ENCODE results near the gene DUSP8. TPM values are rescaled to one million over a fixed set of nuclear protein-coding genes. Genes with fewer than 3 reads are reported as not detected.
A peak's percentile ranks its signal among the peaks of the same experiment; 100 is the strongest.

The DUSP8 gene
- total RNA-seq, 1 experiment from 2014 or later, result 7.7 TPM

GRCh38 chr11:1547467-1548098 is 24.5 kb downstream of the DUSP8 start:
- intact Hi-C loops (cut with micrococcal nuclease; ENCODE audit: unreplicated experiment), result no loop called here
- BruUV-seq (replicated peaks), result no TSS peak
- Histone ChIP-seq H3K36me3 (ENCODE audit: control insufficient read depth, insufficient read depth, low read length) (no peaks in the 10 kb centered on the region), H3K27me3 (replicated peaks; ENCODE audit: control insufficient read depth, insufficient read depth, low read length) (peaks cover 2% of the 10 kb centered on the region; the same call in 1 of the 2 replicates), H3K4me1 (peaks cover 13% of the 10 kb centered on the region), H3K9me3 (no peaks in the 10 kb centered on the region), H3K4me3 (ENCODE audit: low read depth, low read length) (peak overlapping the region; percentile 48)
- Mint-ChIP-seq H3K4me1 (ENCODE audit: low read depth, unreplicated experiment) (no peaks in the 10 kb centered on the region), H3K9me3 (ENCODE audit: unreplicated experiment) (no peaks in the 10 kb centered on the region), H3K36me3 (ENCODE audit: insufficient read depth, unreplicated experiment) (no peaks in the 10 kb centered on the region), H3K4me3 (ENCODE audit: unreplicated experiment) (peak overlapping the region; percentile 65), H3K27me3 (ENCODE audit: insufficient read depth, unreplicated experiment) (no peaks in the 10 kb centered on the region), H3K27ac (ENCODE audit: unreplicated experiment) (no peak overlapping the region)
- ChIA-PET POLR2A (no interaction called here), CTCF (interaction anchor here (1.1 to 2.5 kb wide), 3 partner anchors 26 to 159 kb away, joined by 3 to 138 read pairs (median 13); partner anchors contain the start of genes BRSK2 and DUSP8)
- no peak for TF ChIP-seq CTCF (IDR thresholded peaks at IDR 0.05; ENCODE audit: insufficient read depth in 1 of 2, low read depth in 1 of 2, low read length in 1 of 2, severe bottlenecking in 1 of 2, unreplicated experiment in 1 of 2)
- no peak for DNase-seq

- no peak overlapping the region for H3K27ac Mint-ChIP-seq (ENCODE audit: unreplicated experiment)
- no TSS peak for BruUV-seq (replicated peaks)
- Histone ChIP-seq H3K9me3 (no peaks in the 10 kb centered on the region), H3K27me3 (replicated peaks; ENCODE audit: control insufficient read depth, insufficient read depth, low read length) (peaks cover 2% of the 10 kb centered on the region; the same call in 1 of the 2 replicates), H3K4me3 (ENCODE audit: low read depth, low read length) (peak overlapping the region; percentile 48), H3K4me1 (peaks cover 13% of the 10 kb centered on the region), H3K36me3 (ENCODE audit: control insufficient read depth, insufficient read depth, low read length) (no peaks in the 10 kb centered on the region)
- TF ChIP-seq CTCF (IDR thresholded peaks at IDR 0.05; ENCODE audit: insufficient read depth in 1 of 2, low read depth in 1 of 2, low read length in 1 of 2, severe bottlenecking in 1 of 2, unreplicated experiment in 1 of 2), result peak; percentile 58 to 78
- ChIA-PET CTCF (interaction anchor here (0.6 to 2.4 kb wide), 20 partner anchors 9 to 655 kb away, joined by 3 to 138 read pairs (median 5); partner anchors contain the start of genes BRSK2, DUSP8 and TOLLIP), POLR2A (interaction anchor here (0.6 to 0.9 kb wide), 2 partner anchors 26 to 482 kb away, joined by 4 read pairs; partner anchors contain the start of gene DUSP8)
- H3K9me3 Mint-ChIP-seq (ENCODE audit: unreplicated experiment), result no peaks in the 10 kb centered on the region
- H3K36me3 Mint-ChIP-seq (ENCODE audit: insufficient read depth, unreplicated experiment), result no peaks in the 10 kb centered on the region
- H3K4me3 Mint-ChIP-seq (ENCODE audit: unreplicated experiment), result peak overlapping the region; percentile 70
- no peaks in the 10 kb centered on the region for H3K4me1 Mint-ChIP-seq (ENCODE audit: low read depth, unreplicated experiment)
- H3K27me3 Mint-ChIP-seq (ENCODE audit: insufficient read depth, unreplicated experiment), result peaks cover 2% of the 10 kb centered on the region
- intact Hi-C loops (cut with micrococcal nuclease; ENCODE audit: unreplicated experiment), result loop anchor here (1.0 kb wide), 1 partner anchor 28 kb away; no protein-coding TSS in a partner anchor
- peak in 1 of 2 experiments; percentile 75 for DNase-seq
These were observed 25.3 kb downstream of the DUSP8 start for GRCh38 chr11:1546536-1547466.

GRCh38 chr11:1546077-1546535 is 26.0 kb downstream of the DUSP8 start:
- POLR2A ChIA-PET, result interaction anchor here (0.6 to 0.9 kb wide), 2 partner anchors 26 to 483 kb away, joined by 4 read pairs; partner anchors contain the start of gene DUSP8
- TF ChIP-seq CTCF (IDR thresholded peaks at IDR 0.05; ENCODE audit: insufficient read depth in 1 of 2, low read depth in 1 of 2, low read length in 1 of 2, severe bottlenecking in 1 of 2, unreplicated experiment in 1 of 2), result peak in 1 of 2 experiments; percentile 10
- H3K27me3 ChIP-seq (replicated peaks; ENCODE audit: control insufficient read depth, insufficient read depth, low read length), result peaks cover 2% of the 10 kb centered on the region; the same call in 1 of the 2 replicates
- H3K36me3 ChIP-seq (ENCODE audit: control insufficient read depth, insufficient read depth, low read length), result no peaks in the 10 kb centered on the region
- no peaks in the 10 kb centered on the region for H3K36me3 Mint-ChIP-seq (ENCODE audit: insufficient read depth, unreplicated experiment)
- H3K4me3 ChIP-seq (ENCODE audit: low read depth, low read length), result peak overlapping the region; percentile 48
- peaks cover 2% of the 10 kb centered on the region for H3K27me3 Mint-ChIP-seq (ENCODE audit: insufficient read depth, unreplicated experiment)
- no peaks in the 10 kb centered on the region for H3K4me1 Mint-ChIP-seq (ENCODE audit: low read depth, unreplicated experiment)
- no peaks in the 10 kb centered on the region for H3K9me3 ChIP-seq
- CTCF ChIA-PET, result interaction anchor here (0.6 to 2.4 kb wide), 11 partner anchors 8 to 610 kb away, joined by 3 to 138 read pairs (median 6); partner anchors contain the start of genes DUSP8 and TOLLIP
- H3K4me3 Mint-ChIP-seq (ENCODE audit: unreplicated experiment), result peak overlapping the region; percentile 70
- intact Hi-C loops (cut with micrococcal nuclease; ENCODE audit: unreplicated experiment), result loop anchor here (1.0 kb wide), 1 partner anchor 28 kb away; no protein-coding TSS in a partner anchor
- no peaks in the 10 kb centered on the region for H3K9me3 Mint-ChIP-seq (ENCODE audit: unreplicated experiment)
- BruUV-seq (replicated peaks), result no TSS peak
- peak; percentile 63 to 72 for DNase-seq
- H3K4me1 ChIP-seq, result peaks cover 13% of the 10 kb centered on the region
- no peak overlapping the region for H3K27ac Mint-ChIP-seq (ENCODE audit: unreplicated experiment)

Data from Caco-2 (cell line).